Endothelial cell of umbilical vein (primary cell): ENCODE measurements around the gene PSMD14. TPM values are rescaled to one million over a fixed set of nuclear protein-coding genes. Genes with fewer than 3 reads are reported as not detected.

Experiments used
- BruUV-seq: library from RNA; stranded (reverse); fragments of 400-500 nt; replicated peaks from 2 replicates; lab custom pipeline; 2021; lab: Mats Ljungman, UMichigan
- CTCF ChIA-PET: fragments of 300-600, 350-600 bp; sonication (Branson Sonifier 250); formaldehyde crosslinking; loops from one replicate; lab custom pipeline; 2021; ENCODE audit warnings: antibody characterized with exemption, inconsistent platforms; lab: Charles Lee
- POLR2A ChIA-PET: fragments of 300-600, 350-600 bp; sonication (Branson Sonifier 250); formaldehyde crosslinking; loops from one replicate; lab custom pipeline; 2021; ENCODE audit warnings: antibody characterized with exemption, inconsistent platforms; lab: Charles Lee
- DNase-seq: peaks from one replicate; pipeline ENCODE4 v3.0.0-alpha.2; 2011; ENCODE audit warnings: low read depth, low spot score
- FAIRE-seq: peaks from 2 replicates; lab custom pipeline; 2011; peaks lifted over from hg19 to GRCh38; lab: Jason Lieb, UNC
- H2AFZ ChIP-seq: 2 replicates; pipeline ENCODE4 v1.6.0; 2012; ENCODE audit warnings: low read depth, low read length, control low read depth, inconsistent platforms
- H3K27ac ChIP-seq: 2 replicates; pipeline ENCODE4 v1.5.1; 2011; ENCODE audit warnings: low read depth, mild to moderate bottlenecking, control low read depth, low read length, moderate library complexity; ENCODE audit not compliant: insufficient read depth
- H3K27me3 ChIP-seq, 2 experiments: 2 replicates each; pipeline versions ENCODE4 v1.6.0 to v1.6.1; 2011; ENCODE audit warnings: low read length in 2 of 2, mixed read lengths in 1 of 2; ENCODE audit not compliant: control insufficient read depth in 2 of 2, insufficient read depth in 2 of 2
- H3K36me3 ChIP-seq, 2 experiments: 2 replicates in 1 of 2; 3 replicates in 1 of 2; pipeline ENCODE4 v1.5.1; 2011; ENCODE audit warnings: low read length in 2 of 2, mild to moderate bottlenecking in 1 of 2, moderate library complexity in 1 of 2; ENCODE audit not compliant: control insufficient read depth in 2 of 2, insufficient read depth in 2 of 2; ENCODE audit errors: extremely low read depth in 1 of 2
- H3K4me1 ChIP-seq: 3 replicates; pipeline ENCODE4 v1.5.1; 2011; ENCODE audit warnings: mild to moderate bottlenecking, low read length; ENCODE audit not compliant: control insufficient read depth, insufficient read depth; ENCODE audit errors: extremely low read depth
- H3K4me2 ChIP-seq: 2 replicates; pipeline ENCODE4 v1.6.1; 2011; ENCODE audit warnings: low read length, control low read depth, mixed read lengths; ENCODE audit not compliant: insufficient read depth
- H3K4me3 ChIP-seq, 3 experiments: fragments of 200-600 bp in 1 of 3; sonication (generic), shearing (Covaris generic) in 1 of 3; replicated peaks in 1 of 3; 2 replicates each; pipeline ENCODE4 v1.5.1; 2011 to 2016; ENCODE audit warnings: control low read depth in 3 of 3, low read length in 3 of 3, mild to moderate bottlenecking in 2 of 3, inconsistent platforms in 1 of 3, low read depth in 1 of 3, moderate library complexity in 1 of 3; ENCODE audit not compliant: insufficient read depth in 1 of 3
- H3K79me2 ChIP-seq: 2 replicates; pipeline ENCODE4 v1.6.0; 2012; ENCODE audit warnings: low read length, inconsistent platforms; ENCODE audit not compliant: control insufficient read depth, insufficient read depth
- H3K9ac ChIP-seq: replicated peaks from 2 replicates; pipeline ENCODE3; 2011; ENCODE audit warnings: low read length, control low read depth; ENCODE audit not compliant: insufficient read depth; ENCODE audit errors: extremely low read depth
- H3K9me1 ChIP-seq: replicated peaks from 3 replicates; pipeline ENCODE4 v1.6.0; 2011; ENCODE audit warnings: mild to moderate bottlenecking, low read length; ENCODE audit not compliant: control insufficient read depth, insufficient read depth; ENCODE audit errors: extremely low read depth
- H3K9me3 ChIP-seq: replicated peaks from 2 replicates; pipeline ENCODE4 v1.5.1; 2012; ENCODE audit warnings: low read length, inconsistent platforms; ENCODE audit not compliant: control insufficient read depth, insufficient read depth
- H4K20me1 ChIP-seq: replicated peaks from 2 replicates; pipeline ENCODE3; 2011; ENCODE audit warnings: mild to moderate bottlenecking, low read length; ENCODE audit not compliant: control insufficient read depth, insufficient read depth; ENCODE audit errors: extremely low read depth
- EZH2 ChIP-seq: IDR thresholded peaks from 2 replicates; pipeline ENCODE4 v1.6.1; 2012; ENCODE audit warnings: borderline replicate concordance, low read depth, mild to moderate bottlenecking, moderate library complexity, low read length, inconsistent platforms; ENCODE audit not compliant: severe bottlenecking
- FOS ChIP-seq: IDR thresholded peaks from 2 replicates; pipeline ENCODE4 v1.6.1; 2011; ENCODE audit warnings: mild to moderate bottlenecking, low read length, moderate library complexity, borderline replicate concordance; ENCODE audit not compliant: insufficient read depth
- GATA2 ChIP-seq: IDR thresholded peaks from 2 replicates; pipeline ENCODE4 v1.7.0; 2011; ENCODE audit warnings: low read depth, mild to moderate bottlenecking, moderate library complexity, mixed read lengths, low read length; ENCODE audit not compliant: insufficient read length, insufficient read depth
- JUN ChIP-seq: IDR thresholded peaks from 2 replicates; pipeline ENCODE4 v1.6.1; 2011; ENCODE audit warnings: borderline replicate concordance, low read depth; ENCODE audit not compliant: insufficient read length, insufficient read depth
- MYC ChIP-seq: IDR thresholded peaks from one replicate; pipeline ENCODE4 v1.6.1; 2011; ENCODE audit warnings: mild to moderate bottlenecking, low read depth, low read length
- POLR2A ChIP-seq: IDR thresholded peaks from 2 replicates; pipeline ENCODE4 v1.6.1; 2012; ENCODE audit warnings: low read depth, mild to moderate bottlenecking, control low read depth, low read length
- POLR2AphosphoS5 ChIP-seq: IDR thresholded peaks from 2 replicates; pipeline ENCODE4 v1.6.1; 2012; ENCODE audit warnings: low read depth, mild to moderate bottlenecking, control low read depth, low read length, moderate library complexity; ENCODE audit not compliant: insufficient read depth
- dilution Hi-C: fragments of 300-500 bp; cut with MboI; formaldehyde crosslinking; loops from one replicate; pipeline ENCODE4 v1.15.0; 2019; ENCODE audit warnings: low sequenced_read_pairs; ENCODE audit not compliant: extremely low pct_ligation_motif_present
- intact Hi-C: fragments of 100-400 bp; cut with micrococcal nuclease; formaldehyde crosslinking; loops from one replicate; pipeline ENCODE4 v1.10.0; 2022
- polyA plus RNA-seq, 4 experiments: library from polyadenylated mRNA; depleted of rRNA in 3 of 4; stranded (reverse) in 3 of 4; unstranded in 1 of 4; fragments of >200 nt; gene quantifications; 2 replicates each; pipeline versions ENCODE4 v1.2.1 to v1.2.3, GENCODE V29; 2011 to 2012; ENCODE audit warnings: missing spikeins in 1 of 4
- total RNA-seq: library from RNA; stranded (reverse); gene quantifications from 2 replicates; pipeline ENCODE4 v1.2.3, GENCODE V29; 2021
- TF ChIP-seq, protein P1 (sequence below): IDR thresholded peaks from 2 replicates; pipeline ENCODE4 v1.6.1; 2011; ENCODE audit not compliant: insufficient read depth, insufficient read length
- TF ChIP-seq, protein P2 (sequence below), 2 donors: IDR thresholded peaks; 1 replicate in 1 of 2; 2 replicates in 1 of 2; pipeline ENCODE4 v1.5.1; 2011; ENCODE audit warnings: low read length in 2 of 2, mild to moderate bottlenecking in 2 of 2, moderate library complexity in 2 of 2, control low read depth in 1 of 2, inconsistent platforms in 1 of 2, low read depth in 1 of 2; ENCODE audit not compliant: insufficient read depth in 1 of 2; ENCODE audit errors: extremely low read depth in 1 of 2

PSMD14 gene
- total and polyA plus RNA-seq, 2 donors (not counting 3 experiments of a cell fraction or from before 2014, with no cell fraction given): 47.6 to 85.4 TPM

DNA sequence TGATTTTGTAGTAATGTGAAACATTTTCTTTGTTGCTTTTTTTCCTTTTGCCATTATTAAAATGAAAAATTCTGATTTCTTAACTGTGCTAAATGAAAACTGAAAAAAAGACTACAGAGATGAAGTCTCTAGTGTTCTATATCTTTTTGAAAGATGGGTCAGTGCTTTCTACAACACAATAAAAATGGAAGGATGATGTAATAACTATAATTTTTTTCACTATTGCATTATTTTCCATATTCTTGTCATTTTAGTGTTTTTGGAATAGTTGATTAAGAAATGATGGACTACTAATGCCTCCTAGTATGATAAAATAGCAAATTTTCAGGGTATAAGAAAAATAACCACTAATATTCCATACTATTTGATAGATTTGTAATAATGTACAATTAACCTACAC, 7.2 kb downstream of the PSMD14 start:
- Histone ChIP-seq H2AFZ (no peak overlapping the region), H4K20me1 (peaks cover 3% of the 10 kb centered on the region), H3K27ac (no peak overlapping the region), H3K4me2 (no peak overlapping the region), H3K27me3 (no peaks in the 10 kb centered on the region), H3K9me3 (no peaks in the 10 kb centered on the region), H3K4me3 (no peak overlapping the region), H3K4me1 (peaks cover 2% of the 10 kb centered on the region), H3K9ac (no peak overlapping the region), H3K9me1 (no peaks in the 10 kb centered on the region), H3K36me3 (peaks cover 0 to 6% of the 10 kb centered on the region in 2 experiments), H3K79me2 (peaks cover 94% of the 10 kb centered on the region)
- intact Hi-C loops (no loop called here), dilution Hi-C loops (no loop called here)
- FAIRE-seq (no peak), DNase-seq (no peak)
- TF ChIP-seq EZH2 (no peak), FOS (no peak), MYC (no peak), POLR2AphosphoS5 (no peak), POLR2A (no peak), GATA2 (no peak), JUN (no peak)
- TF ChIP-seq, protein P1, sequence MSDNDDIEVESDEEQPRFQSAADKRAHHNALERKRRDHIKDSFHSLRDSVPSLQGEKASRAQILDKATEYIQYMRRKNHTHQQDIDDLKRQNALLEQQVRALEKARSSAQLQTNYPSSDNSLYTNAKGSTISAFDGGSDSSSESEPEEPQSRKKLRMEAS: no peak
- TF ChIP-seq, protein P2, sequence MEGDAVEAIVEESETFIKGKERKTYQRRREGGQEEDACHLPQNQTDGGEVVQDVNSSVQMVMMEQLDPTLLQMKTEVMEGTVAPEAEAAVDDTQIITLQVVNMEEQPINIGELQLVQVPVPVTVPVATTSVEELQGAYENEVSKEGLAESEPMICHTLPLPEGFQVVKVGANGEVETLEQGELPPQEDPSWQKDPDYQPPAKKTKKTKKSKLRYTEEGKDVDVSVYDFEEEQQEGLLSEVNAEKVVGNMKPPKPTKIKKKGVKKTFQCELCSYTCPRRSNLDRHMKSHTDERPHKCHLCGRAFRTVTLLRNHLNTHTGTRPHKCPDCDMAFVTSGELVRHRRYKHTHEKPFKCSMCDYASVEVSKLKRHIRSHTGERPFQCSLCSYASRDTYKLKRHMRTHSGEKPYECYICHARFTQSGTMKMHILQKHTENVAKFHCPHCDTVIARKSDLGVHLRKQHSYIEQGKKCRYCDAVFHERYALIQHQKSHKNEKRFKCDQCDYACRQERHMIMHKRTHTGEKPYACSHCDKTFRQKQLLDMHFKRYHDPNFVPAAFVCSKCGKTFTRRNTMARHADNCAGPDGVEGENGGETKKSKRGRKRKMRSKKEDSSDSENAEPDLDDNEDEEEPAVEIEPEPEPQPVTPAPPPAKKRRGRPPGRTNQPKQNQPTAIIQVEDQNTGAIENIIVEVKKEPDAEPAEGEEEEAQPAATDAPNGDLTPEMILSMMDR (IDR thresholded peaks at IDR 0.05; ENCODE audit: extremely low read depth in 1 of 2, insufficient read depth in 1 of 2, low read depth in 1 of 2, low read length in 2 of 2): no peak
- POLR2A ChIA-PET: no interaction called here
- CTCF ChIA-PET: no interaction called here
- BruUV-seq: no TSS peak
